SK-N-SH (cell line): ENCODE measurements around the gene B4GALNT2.

Experiments
- EZH2phosphoT487 ChIP-seq: fragments of 200-600 bp; sonication (generic); IDR thresholded peaks from 2 replicates; pipeline ENCODE4 v1.6.1; 2017; ENCODE audit warnings: low read depth, mixed run types, mild to moderate bottlenecking, antibody characterized with exemption, moderate library complexity, borderline replicate concordance
- FOXM1 ChIP-seq: IDR thresholded peaks from 2 replicates; pipeline ENCODE4 v1.4.0; 2012; ENCODE audit warnings: low read depth, mild to moderate bottlenecking
- RAD21 ChIP-seq: IDR thresholded peaks from 2 replicates; pipeline ENCODE4 v1.6.1; 2012; ENCODE audit warnings: mild to moderate bottlenecking, low read length
- RCOR1 ChIP-seq: fragments of 150-350 bp; IDR thresholded peaks from 2 replicates; pipeline ENCODE4 v1.6.1; 2017; ENCODE audit warnings: antibody characterized with exemption, low read length
- RXRA ChIP-seq: IDR thresholded peaks from 2 replicates; pipeline ENCODE4 v1.4.0; 2012; ENCODE audit warnings: low read depth, mild to moderate bottlenecking, borderline replicate concordance
- SMC3 ChIP-seq: IDR thresholded peaks from 2 replicates; pipeline ENCODE4 v1.6.1; 2012; ENCODE audit warnings: low read depth, low read length, improper control_type of control experiment
- TAF1 ChIP-seq: IDR thresholded peaks from 2 replicates; pipeline ENCODE4 v1.6.1; 2012; ENCODE audit warnings: low read depth, mild to moderate bottlenecking, low read length, moderate library complexity, borderline replicate concordance
- TEAD4 ChIP-seq: IDR thresholded peaks from 2 replicates; pipeline ENCODE4 v1.4.0; 2012; ENCODE audit warnings: mild to moderate bottlenecking, borderline replicate concordance; ENCODE audit not compliant: insufficient read depth
- TF ChIP-seq, protein P1 (sequence below): fragments of 200-600 bp; sonication (generic); IDR thresholded peaks from 2 replicates; pipeline ENCODE4 v1.6.1; 2017; ENCODE audit warnings: antibody characterized with exemption, mild to moderate bottlenecking, moderate library complexity
- TF ChIP-seq, protein P2 (sequence below): IDR thresholded peaks from 2 replicates; pipeline ENCODE4 v1.4.0; 2012; ENCODE audit warnings: low read depth
- TF ChIP-seq, protein P3 (sequence below): IDR thresholded peaks from 2 replicates; pipeline ENCODE4 v1.4.0; 2012; ENCODE audit warnings: low read depth, borderline replicate concordance
- TF ChIP-seq, protein P4 (sequence below): fragments of 150-350 bp; IDR thresholded peaks from 2 replicates; pipeline ENCODE4 v1.6.1; 2017; ENCODE audit warnings: antibody characterized with exemption, low read length, low read depth, borderline replicate concordance

DNA sequence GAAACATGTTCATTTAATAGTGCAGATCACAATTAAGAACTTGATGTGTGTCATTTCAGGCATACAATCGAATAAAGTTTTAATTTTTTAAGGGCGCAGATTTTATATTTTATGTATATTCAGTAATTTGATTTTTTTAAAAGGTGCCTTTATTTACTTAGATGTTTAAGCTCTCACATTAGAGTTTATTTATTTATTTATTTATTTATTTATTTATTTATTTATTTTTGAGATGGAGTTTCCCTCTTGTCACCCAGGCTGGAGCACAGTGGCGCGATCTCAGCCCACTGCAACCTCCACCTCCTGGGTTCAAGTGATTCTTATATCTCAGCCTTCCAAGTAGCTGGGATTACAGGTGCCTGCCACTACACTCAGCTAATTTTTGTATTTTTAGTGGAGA, 3.8 kb downstream of the B4GALNT2 start:
- TF ChIP-seq, protein P1, sequence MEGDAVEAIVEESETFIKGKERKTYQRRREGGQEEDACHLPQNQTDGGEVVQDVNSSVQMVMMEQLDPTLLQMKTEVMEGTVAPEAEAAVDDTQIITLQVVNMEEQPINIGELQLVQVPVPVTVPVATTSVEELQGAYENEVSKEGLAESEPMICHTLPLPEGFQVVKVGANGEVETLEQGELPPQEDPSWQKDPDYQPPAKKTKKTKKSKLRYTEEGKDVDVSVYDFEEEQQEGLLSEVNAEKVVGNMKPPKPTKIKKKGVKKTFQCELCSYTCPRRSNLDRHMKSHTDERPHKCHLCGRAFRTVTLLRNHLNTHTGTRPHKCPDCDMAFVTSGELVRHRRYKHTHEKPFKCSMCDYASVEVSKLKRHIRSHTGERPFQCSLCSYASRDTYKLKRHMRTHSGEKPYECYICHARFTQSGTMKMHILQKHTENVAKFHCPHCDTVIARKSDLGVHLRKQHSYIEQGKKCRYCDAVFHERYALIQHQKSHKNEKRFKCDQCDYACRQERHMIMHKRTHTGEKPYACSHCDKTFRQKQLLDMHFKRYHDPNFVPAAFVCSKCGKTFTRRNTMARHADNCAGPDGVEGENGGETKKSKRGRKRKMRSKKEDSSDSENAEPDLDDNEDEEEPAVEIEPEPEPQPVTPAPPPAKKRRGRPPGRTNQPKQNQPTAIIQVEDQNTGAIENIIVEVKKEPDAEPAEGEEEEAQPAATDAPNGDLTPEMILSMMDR, result no peak
- TF ChIP-seq, protein P2, sequence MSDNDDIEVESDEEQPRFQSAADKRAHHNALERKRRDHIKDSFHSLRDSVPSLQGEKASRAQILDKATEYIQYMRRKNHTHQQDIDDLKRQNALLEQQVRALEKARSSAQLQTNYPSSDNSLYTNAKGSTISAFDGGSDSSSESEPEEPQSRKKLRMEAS, result no peak
- TF ChIP-seq, protein P3, sequence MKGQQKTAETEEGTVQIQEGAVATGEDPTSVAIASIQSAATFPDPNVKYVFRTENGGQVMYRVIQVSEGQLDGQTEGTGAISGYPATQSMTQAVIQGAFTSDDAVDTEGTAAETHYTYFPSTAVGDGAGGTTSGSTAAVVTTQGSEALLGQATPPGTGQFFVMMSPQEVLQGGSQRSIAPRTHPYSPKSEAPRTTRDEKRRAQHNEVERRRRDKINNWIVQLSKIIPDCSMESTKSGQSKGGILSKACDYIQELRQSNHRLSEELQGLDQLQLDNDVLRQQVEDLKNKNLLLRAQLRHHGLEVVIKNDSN, result no peak
- TF ChIP-seq, protein P4, sequence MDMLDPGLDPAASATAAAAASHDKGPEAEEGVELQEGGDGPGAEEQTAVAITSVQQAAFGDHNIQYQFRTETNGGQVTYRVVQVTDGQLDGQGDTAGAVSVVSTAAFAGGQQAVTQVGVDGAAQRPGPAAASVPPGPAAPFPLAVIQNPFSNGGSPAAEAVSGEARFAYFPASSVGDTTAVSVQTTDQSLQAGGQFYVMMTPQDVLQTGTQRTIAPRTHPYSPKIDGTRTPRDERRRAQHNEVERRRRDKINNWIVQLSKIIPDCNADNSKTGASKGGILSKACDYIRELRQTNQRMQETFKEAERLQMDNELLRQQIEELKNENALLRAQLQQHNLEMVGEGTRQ, result no peak
- TF ChIP-seq SMC3, result no peak
- no peak for TF ChIP-seq FOXM1
- no peak for TF ChIP-seq RXRA
- no peak for TF ChIP-seq TEAD4
- TF ChIP-seq TAF1, result no peak
- TF ChIP-seq RAD21, result no peak
- no peak for TF ChIP-seq RCOR1
- no peak for TF ChIP-seq EZH2phosphoT487
